BE2C (cell line): ENCODE data around the gene NCK1.

Experiments used
- DNase-seq: peaks from one replicate; pipeline ENCODE4 v3.0.0-alpha.2; 2020
- H3K27me3 ChIP-seq: fragments of 250-450 bp; sonication (Bioruptor Pico); 2 replicates; pipeline ENCODE4 v1.5.1; 2020; ENCODE audit warnings: mild to moderate bottlenecking
- H3K36me3 ChIP-seq: fragments of 250-450 bp; sonication (Bioruptor Pico); 2 replicates; pipeline ENCODE4 v1.5.1; 2020; ENCODE audit warnings: mild to moderate bottlenecking
- H3K4me1 ChIP-seq: fragments of 250-450 bp; sonication (Bioruptor Pico); 2 replicates; pipeline ENCODE4 v1.5.1; 2020
- H3K4me3 ChIP-seq: 2 replicates; pipeline ENCODE4 v1.5.1; 2011; ENCODE audit warnings: low read depth, low read length
- H3K9me3 ChIP-seq: fragments of 250-450 bp; sonication (Bioruptor Pico); 2 replicates; pipeline ENCODE4 v1.5.1; 2020
- CTCF ChIP-seq: IDR thresholded peaks from 2 replicates; pipeline ENCODE4 v1.5.1; 2012; ENCODE audit warnings: mild to moderate bottlenecking, low read depth, low read length

Gene NCK1

DNA sequence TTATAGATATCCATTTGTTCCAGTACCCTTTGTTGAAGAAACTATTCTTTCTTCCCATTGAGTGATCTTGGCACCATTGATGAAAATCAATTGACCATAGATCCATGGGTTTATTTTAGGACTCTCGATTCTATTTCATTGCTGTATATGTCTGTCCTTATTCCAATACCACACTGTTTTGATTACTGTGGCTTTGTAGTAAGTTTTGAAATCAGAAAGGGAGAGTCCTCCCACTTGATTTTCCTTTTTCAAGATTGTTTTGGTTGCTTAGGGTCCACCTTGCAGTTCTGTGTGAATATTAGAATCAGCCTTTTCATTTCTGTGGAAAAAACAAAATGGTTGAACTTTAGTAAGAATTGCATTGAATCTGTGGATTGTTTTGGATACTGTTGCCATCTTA is 75.2 kb downstream of the NCK1 start:
- Histone ChIP-seq H3K36me3 (no peaks in the 10 kb centered on the region), H3K9me3 (no peaks in the 10 kb centered on the region), H3K27me3 (no peaks in the 10 kb centered on the region), H3K4me1 (no peaks in the 10 kb centered on the region), H3K4me3 (no peak overlapping the region)
- no peak for DNase-seq
- TF ChIP-seq CTCF, result no peak

DNA sequence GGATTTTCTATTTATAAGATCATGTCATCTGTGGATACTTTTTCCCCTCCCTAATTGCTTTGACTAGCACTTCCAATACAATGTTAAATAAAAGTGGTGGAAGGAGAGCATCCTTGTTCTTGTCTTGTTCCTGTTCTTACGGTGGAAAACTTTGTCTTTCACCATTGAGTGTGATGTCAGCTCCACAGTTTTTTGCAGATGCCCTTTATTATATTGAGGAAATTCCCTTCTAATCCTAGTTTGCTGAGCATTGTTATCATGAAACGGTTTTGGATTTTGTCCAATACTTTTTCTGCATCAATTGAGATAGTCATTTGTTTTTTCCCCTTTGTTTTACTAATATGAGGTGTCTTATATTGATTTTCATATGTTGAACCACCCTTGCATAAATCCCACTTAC is 75.8 kb downstream of the NCK1 start:
- no peaks in the 10 kb centered on the region for H3K9me3 ChIP-seq
- H3K36me3 ChIP-seq, result no peaks in the 10 kb centered on the region
- no peaks in the 10 kb centered on the region for H3K4me1 ChIP-seq
- DNase-seq, result no peak
- H3K27me3 ChIP-seq, result no peaks in the 10 kb centered on the region
- no peak for TF ChIP-seq CTCF
- H3K4me3 ChIP-seq, result no peak overlapping the region

DNA sequence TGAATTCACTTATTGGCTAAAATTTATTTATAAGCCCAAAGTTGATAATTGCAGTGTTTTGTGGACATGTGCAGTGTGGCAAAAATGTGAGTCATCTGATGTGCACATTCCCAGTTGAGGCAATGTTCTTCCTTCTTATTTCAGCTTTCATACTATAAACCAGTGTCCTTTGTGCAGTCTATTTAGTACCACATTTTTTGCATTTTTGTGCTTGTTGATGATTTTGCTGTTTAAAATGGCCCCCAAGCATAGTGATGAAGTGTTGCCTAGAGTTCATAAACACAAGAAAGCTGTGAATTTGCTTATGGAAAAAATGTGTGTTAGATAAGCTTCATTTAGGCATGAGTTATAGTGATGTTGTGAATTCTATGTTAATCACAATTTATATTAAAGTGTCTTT is 76.3 kb downstream of the NCK1 start:
- Histone ChIP-seq H3K4me3 (no peak overlapping the region), H3K27me3 (no peaks in the 10 kb centered on the region), H3K9me3 (no peaks in the 10 kb centered on the region), H3K4me1 (no peaks in the 10 kb centered on the region), H3K36me3 (no peaks in the 10 kb centered on the region)
- TF ChIP-seq CTCF, result no peak
- DNase-seq, result no peak

- no peak for DNase-seq
Measured at GRCh38 chr3:136939489-136939888, 77.5 kb downstream of the NCK1 start.

DNA sequence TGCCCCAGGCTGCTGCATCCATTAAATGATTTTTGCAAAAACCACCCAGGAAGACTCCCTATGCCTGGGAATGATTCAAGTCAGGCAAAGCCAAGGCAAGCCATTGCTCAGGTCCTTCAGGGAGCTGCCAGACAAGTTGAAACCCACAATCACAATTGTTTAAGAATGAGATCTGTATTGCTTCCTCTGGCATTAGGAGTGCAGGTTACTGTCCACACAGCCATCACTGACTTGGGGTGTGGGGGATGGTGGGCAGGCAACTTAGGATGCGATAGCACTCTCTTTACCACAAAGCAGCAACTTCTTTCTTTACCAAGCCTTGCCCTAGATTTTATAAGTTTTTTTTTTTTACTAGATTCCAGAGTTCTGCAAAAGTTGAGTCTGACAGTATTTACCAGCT is 80.8 kb downstream of the NCK1 start:
- Histone ChIP-seq H3K9me3 (no peaks in the 10 kb centered on the region), H3K36me3 (peaks cover 8% of the 10 kb centered on the region; the same call in 1 of the 2 replicates), H3K4me1 (no peaks in the 10 kb centered on the region), H3K4me3 (no peak overlapping the region), H3K27me3 (no peaks in the 10 kb centered on the region)
- DNase-seq, result no peak
- TF ChIP-seq CTCF, result no peak

More at GRCh38 chr3:136939489-136939888, 77.5 kb downstream of the NCK1 start:
- no peaks in the 10 kb centered on the region for H3K4me1 ChIP-seq
- no peak for TF ChIP-seq CTCF
- no peak overlapping the region for H3K4me3 ChIP-seq
- no peaks in the 10 kb centered on the region for H3K9me3 ChIP-seq
- no peaks in the 10 kb centered on the region for H3K36me3 ChIP-seq
- no peaks in the 10 kb centered on the region for H3K27me3 ChIP-seq

GRCh38 chr3:136943436-136943835 is 81.4 kb downstream of the NCK1 start:
- Histone ChIP-seq H3K36me3 (peaks cover 8% of the 10 kb centered on the region; the same call in 1 of the 2 replicates), H3K9me3 (no peaks in the 10 kb centered on the region), H3K4me3 (no peak overlapping the region), H3K4me1 (no peaks in the 10 kb centered on the region), H3K27me3 (no peaks in the 10 kb centered on the region)
- no peak for TF ChIP-seq CTCF
- DNase-seq, result no peak
